Measurements from ENCODE around the gene MDK. TPM values are rescaled to one million over a fixed set of nuclear protein-coding genes. Genes with fewer than 3 reads are reported as not detected.

Gene MDK
- total RNA-seq, 2 donors from 2014 or later, result 36.9 to 63.0 TPM

DNA sequence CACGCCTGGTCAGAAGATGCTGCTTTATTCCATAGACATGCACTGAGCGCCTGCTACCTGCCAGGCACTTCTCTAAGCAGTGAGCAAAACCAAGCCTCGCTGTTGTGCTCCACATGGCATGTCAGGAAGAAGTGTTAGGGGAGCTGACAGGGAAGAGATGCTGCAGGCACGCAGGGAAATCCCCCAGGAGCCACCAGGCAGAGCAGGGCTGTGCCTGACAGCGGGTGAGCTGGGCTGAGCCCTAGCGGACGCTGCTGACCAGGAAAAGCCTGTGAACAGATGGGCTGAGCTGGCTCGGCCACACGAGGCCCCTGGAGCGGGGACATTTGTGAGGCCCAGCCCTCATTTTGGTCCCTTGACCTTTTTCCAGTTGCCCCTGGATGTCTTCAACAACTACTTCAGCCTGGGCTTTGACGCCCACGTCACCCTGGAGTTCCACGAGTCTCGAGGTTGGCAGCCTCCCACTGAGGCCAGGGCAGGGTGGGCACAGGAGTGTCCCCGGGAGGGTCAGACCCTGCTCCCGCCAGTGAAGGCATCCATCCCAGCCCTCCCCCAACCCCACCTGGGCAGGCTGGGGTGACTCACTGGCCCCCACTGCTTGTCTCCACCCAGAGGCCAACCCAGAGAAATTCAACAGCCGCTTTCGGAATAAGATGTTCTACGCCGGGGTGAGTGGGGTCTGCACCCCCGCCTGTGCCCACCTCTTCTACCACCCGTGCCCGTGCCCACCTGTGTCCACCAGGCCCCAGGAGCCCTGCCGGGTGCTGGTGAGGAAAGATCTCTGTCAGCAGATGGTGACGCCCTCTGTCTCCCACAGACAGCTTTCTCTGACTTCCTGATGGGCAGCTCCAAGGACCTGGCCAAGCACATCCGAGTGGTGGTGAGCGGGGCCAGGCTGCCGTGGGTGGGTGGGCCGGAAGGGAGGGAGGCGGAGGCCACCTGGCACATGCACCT lies 7.4 kb upstream of the MDK start:
- H3K4me3 ChIP-seq, result no peak overlapping the region
- intact Hi-C loops (cut with DNase I), result no loop called here
- no peak overlapping the region for H3K27ac ChIP-seq
- DNase-seq (no peak), ATAC-seq (no peak)
- no peaks in the 10 kb centered on the region for H3K4me1 ChIP-seq
- H3K9me3 ChIP-seq, result no peaks in the 10 kb centered on the region
- no peak for TF ChIP-seq POLR2A (IDR thresholded peaks at IDR 0.05)
- TF ChIP-seq, protein P1, sequence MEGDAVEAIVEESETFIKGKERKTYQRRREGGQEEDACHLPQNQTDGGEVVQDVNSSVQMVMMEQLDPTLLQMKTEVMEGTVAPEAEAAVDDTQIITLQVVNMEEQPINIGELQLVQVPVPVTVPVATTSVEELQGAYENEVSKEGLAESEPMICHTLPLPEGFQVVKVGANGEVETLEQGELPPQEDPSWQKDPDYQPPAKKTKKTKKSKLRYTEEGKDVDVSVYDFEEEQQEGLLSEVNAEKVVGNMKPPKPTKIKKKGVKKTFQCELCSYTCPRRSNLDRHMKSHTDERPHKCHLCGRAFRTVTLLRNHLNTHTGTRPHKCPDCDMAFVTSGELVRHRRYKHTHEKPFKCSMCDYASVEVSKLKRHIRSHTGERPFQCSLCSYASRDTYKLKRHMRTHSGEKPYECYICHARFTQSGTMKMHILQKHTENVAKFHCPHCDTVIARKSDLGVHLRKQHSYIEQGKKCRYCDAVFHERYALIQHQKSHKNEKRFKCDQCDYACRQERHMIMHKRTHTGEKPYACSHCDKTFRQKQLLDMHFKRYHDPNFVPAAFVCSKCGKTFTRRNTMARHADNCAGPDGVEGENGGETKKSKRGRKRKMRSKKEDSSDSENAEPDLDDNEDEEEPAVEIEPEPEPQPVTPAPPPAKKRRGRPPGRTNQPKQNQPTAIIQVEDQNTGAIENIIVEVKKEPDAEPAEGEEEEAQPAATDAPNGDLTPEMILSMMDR (IDR thresholded peaks at IDR 0.05), result no peak
- peaks cover 13 to 32% of the 10 kb centered on the region in 2 donors for H3K36me3 ChIP-seq (replicated peaks in 1 of 2; ENCODE audit: insufficient read depth in 1 of 2, low read depth in 2 of 2)
- WGBS, 2 donors, result 88 to 90% methylated on average over 16 to 26 of the region's 30 CpGs
- no peaks in the 10 kb centered on the region for H3K27me3 ChIP-seq

DNA sequence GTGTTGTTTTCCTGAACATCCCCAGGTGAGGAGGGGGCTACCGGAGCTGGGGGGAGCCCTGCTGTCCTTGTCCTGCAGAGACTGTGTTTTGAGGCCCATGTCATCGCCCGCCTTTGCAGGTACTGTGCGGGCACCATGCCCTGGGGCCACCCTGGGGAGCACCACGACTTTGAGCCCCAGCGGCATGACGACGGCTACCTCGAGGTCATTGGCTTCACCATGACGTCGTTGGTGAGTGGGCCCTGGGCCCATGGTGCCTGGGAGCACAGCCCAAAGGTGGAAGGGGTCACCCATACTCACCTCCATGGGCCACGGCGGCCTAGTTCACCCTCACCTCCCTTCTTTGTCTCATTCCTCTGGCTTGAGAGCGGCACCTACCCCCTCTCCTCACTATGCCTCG lies 6.7 kb upstream of the MDK start:
- 91 to 92% methylated on average over 8 to 15 of the region's 15 CpGs for WGBS, 2 donors
- no peak for DNase-seq
- H3K4me1 ChIP-seq, result peaks cover 5% of the 10 kb centered on the region
- ATAC-seq, result no peak
- no peaks in the 10 kb centered on the region for H3K9me3 ChIP-seq
- H3K27me3 ChIP-seq, result no peaks in the 10 kb centered on the region
- H3K27ac ChIP-seq, result no peak overlapping the region
- H3K4me3 ChIP-seq, result no peak overlapping the region
- H3K36me3 ChIP-seq (replicated peaks in 1 of 2; ENCODE audit: insufficient read depth in 1 of 2, low read depth in 2 of 2), result peaks cover 13 to 32% of the 10 kb centered on the region in 2 donors
- intact Hi-C loops (cut with DNase I), result no loop called here
- TF ChIP-seq, protein P1 (IDR thresholded peaks at IDR 0.05), result no peak
- no peak for TF ChIP-seq POLR2A (IDR thresholded peaks at IDR 0.05)

DNA sequence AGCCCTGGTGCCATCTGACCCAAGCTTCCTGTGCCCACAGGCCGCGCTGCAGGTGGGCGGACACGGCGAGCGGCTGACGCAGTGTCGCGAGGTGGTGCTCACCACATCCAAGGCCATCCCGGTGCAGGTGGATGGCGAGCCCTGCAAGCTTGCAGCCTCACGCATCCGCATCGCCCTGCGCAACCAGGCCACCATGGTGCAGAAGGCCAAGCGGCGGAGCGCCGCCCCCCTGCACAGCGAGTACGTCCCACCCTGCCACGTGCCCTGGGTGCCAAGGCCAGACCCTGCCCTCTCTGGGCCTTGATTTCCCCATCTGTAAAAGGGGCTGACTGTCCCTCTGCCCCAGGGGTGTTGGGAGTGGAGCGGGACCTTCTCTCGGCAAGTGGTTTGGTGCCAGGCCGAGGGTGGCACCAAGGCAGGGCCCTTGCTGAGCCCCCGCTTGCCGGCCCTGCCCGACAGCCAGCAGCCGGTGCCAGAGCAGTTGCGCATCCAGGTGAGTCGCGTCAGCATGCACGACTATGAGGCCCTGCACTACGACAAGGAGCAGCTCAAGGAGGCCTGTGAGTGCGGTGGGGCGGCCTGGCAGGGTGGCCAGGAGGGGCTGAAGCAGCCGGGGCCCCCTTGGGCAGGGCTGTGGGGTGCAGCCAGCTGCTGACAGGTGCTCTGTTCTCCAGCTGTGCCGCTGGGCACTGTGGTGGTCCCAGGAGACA lies 5.9 kb upstream of the MDK start:
- TF ChIP-seq, protein P1 (IDR thresholded peaks at IDR 0.05), result no peak
- no peak for TF ChIP-seq POLR2A (IDR thresholded peaks at IDR 0.05)
- ATAC-seq, result no peak
- peaks cover 13 to 25% of the 10 kb centered on the region in 2 donors for H3K36me3 ChIP-seq (replicated peaks in 1 of 2; ENCODE audit: insufficient read depth in 1 of 2, low read depth in 2 of 2)
- no peaks in the 10 kb centered on the region for H3K27me3 ChIP-seq
- 91% methylated on average over 38 of the region's 38 CpGs; no CpG with 5 or more reads in 1 of the 2 donors for WGBS, 2 donors
- H3K4me1 ChIP-seq, result peaks cover 12% of the 10 kb centered on the region
- DNase-seq, result no peak
- intact Hi-C loops (cut with DNase I), result no loop called here
- no peak overlapping the region for H3K27ac ChIP-seq
- H3K4me3 ChIP-seq, result no peak overlapping the region
- no peaks in the 10 kb centered on the region for H3K9me3 ChIP-seq

DNA sequence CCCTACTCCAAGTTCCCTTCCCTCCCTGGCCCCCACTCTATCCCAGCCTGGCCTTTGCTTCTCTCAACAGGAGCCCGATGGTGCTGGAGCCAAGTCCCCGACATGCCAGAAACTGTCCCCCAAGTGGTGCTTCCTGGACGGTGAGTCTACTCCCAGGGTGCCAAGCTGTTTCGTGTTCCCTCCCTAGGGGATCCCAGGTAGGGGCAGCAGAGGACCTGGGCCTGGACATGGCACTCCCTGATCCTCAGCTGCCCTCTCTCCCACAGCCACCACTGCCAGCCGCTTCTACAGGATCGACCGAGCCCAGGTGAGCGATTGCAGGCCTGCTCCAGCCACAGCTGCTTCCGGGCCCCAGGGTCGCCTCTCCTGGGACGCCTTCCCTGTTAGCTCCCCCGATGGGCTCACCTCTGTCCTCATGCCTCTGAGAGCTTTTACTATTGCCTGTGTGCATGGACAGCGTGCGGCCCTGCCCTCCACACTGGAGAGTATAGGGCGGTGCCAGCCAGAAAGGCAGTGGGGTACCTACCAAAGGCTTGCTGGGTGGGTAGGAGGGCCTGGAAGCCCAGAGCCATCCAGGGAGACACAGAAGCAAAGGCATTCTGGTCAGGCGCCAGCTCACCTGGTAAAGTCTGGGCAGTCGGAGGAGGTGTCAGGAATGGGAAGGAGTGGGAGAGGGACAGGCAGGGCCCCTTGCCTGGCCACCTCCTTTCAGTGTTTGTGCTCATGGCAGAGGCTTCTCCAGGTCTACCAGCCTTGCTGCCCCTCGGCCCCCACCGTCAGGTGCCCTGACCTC lies 5.0 kb upstream of the MDK start:
- H3K4me1 ChIP-seq, result peaks cover 19% of the 10 kb centered on the region
- DNase-seq (no peak), ATAC-seq (no peak)
- H3K4me3 ChIP-seq, result no peak overlapping the region
- TF ChIP-seq POLR2A (IDR thresholded peaks at IDR 0.05), result no peak
- TF ChIP-seq, protein P1 (IDR thresholded peaks at IDR 0.05), result no peak
- no peaks in the 10 kb centered on the region for H3K27me3 ChIP-seq
- peaks cover 13 to 25% of the 10 kb centered on the region in 2 donors for H3K36me3 ChIP-seq (replicated peaks in 1 of 2; ENCODE audit: insufficient read depth in 1 of 2, low read depth in 2 of 2)
- WGBS, 2 donors, result 93 to 94% methylated on average over 19 of the region's 19 CpGs
- no peaks in the 10 kb centered on the region for H3K9me3 ChIP-seq
- no peak overlapping the region for H3K27ac ChIP-seq
- intact Hi-C loops (cut with DNase I), result no loop called here

Data from body of pancreas (tissue), 4 donors.